HepG2 (cell line): ENCODE measurements around the gene GPBP1. TPM values are rescaled to one million over a fixed set of nuclear protein-coding genes. Genes with fewer than 3 reads are reported as not detected.

Source experiments
- ATAC-seq: fragments of 200-7000 bp; cut with Tn5 transposase; 3 replicates; pipeline ENCODE4 v1.9.1; 2020; ENCODE audit warnings: mild to moderate bottlenecking, moderate library complexity
- BruUV-seq: library from RNA; stranded (reverse); fragments of 400-500 nt; replicated peaks from 2 replicates; lab custom pipeline; 2021; lab: Mats Ljungman, UMichigan
- CTCF ChIA-PET: fragments of 300-600 bp; formaldehyde crosslinking; extraction: SDS; loops from one replicate; lab custom pipeline; 2021; ENCODE audit warnings: low total read pairs, inconsistent platforms, low intra/inter-chr PET ratio; lab: Yijun Ruan, JAX
- POLR2A ChIA-PET: fragments of 350-600 bp; sonication (Branson Sonifier 250); formaldehyde crosslinking; loops from one replicate; lab custom pipeline; 2020; ENCODE audit warnings: antibody characterized with exemption, inconsistent platforms; lab: Yijun Ruan, JAX
- DNase-seq: peaks from one replicate; pipeline ENCODE4 v3.0.0-alpha.2; 2015; ENCODE audit warnings: low spot score
- FAIRE-seq: peaks from 3 replicates; lab custom pipeline; 2011; peaks lifted over from hg19 to GRCh38; lab: Jason Lieb, UNC
- H2AFZ ChIP-seq: one replicate; pipeline ENCODE4 v1.6.1; 2011; ENCODE audit warnings: low read length, inconsistent platforms
- H3K27ac ChIP-seq: fragments of 300-600 bp; 3 replicates; pipeline ENCODE4 v1.8.0; 2011; ENCODE audit warnings: mixed run types, mild to moderate bottlenecking, mixed read lengths, low read length, inconsistent platforms; ENCODE audit not compliant: insufficient read depth; ENCODE audit errors: extremely low read length
- H3K27me3 ChIP-seq, 2 experiments: fragments of 200-600 bp in 1 of 2; 2 replicates in 1 of 2; 3 replicates in 1 of 2; pipeline versions ENCODE4 v1.6.0 to v1.8.0; 2011; ENCODE audit warnings: low read length in 2 of 2, mild to moderate bottlenecking in 2 of 2, moderate library complexity in 2 of 2, inconsistent platforms in 1 of 2; ENCODE audit not compliant: insufficient read depth in 2 of 2, control insufficient read depth in 1 of 2
- H3K36me3 ChIP-seq, 2 experiments: fragments of 200-600 bp in 1 of 2; replicated peaks in 1 of 2; 2 replicates in 1 of 2; 3 replicates in 1 of 2; pipeline versions ENCODE4 v1.5.1 to v1.8.0; 2011; ENCODE audit warnings: low read length in 2 of 2, inconsistent platforms in 1 of 2; ENCODE audit not compliant: insufficient read depth in 2 of 2, control insufficient read depth in 1 of 2
- H3K4me1 ChIP-seq: 2 replicates; pipeline ENCODE4 v1.5.1; 2012; ENCODE audit warnings: low read length, inconsistent platforms; ENCODE audit not compliant: insufficient read depth
- H3K4me2 ChIP-seq: 2 replicates; pipeline ENCODE4 v1.6.0; 2011; ENCODE audit warnings: low read depth, low read length, inconsistent platforms
- H3K4me3 ChIP-seq, 3 experiments: fragments of 200-600 bp in 1 of 3; sonication (generic), shearing (Covaris generic) in 1 of 3; replicated peaks in 1 of 3; 2 replicates each; pipeline ENCODE4 v1.5.1; 2011 to 2016; ENCODE audit warnings: low read length in 3 of 3, inconsistent platforms in 2 of 3, low read depth in 2 of 3, mild to moderate bottlenecking in 2 of 3, control low read depth in 1 of 3, mixed read lengths in 1 of 3; ENCODE audit not compliant: insufficient read depth in 1 of 3
- H3K79me2 ChIP-seq: one replicate; pipeline ENCODE4 v1.6.1; 2011; ENCODE audit warnings: low read length, inconsistent platforms; ENCODE audit not compliant: insufficient read depth
- H3K9ac ChIP-seq: 2 replicates; pipeline ENCODE4 v1.6.0; 2011; ENCODE audit warnings: mild to moderate bottlenecking, low read depth, low read length, inconsistent platforms; ENCODE audit not compliant: insufficient read depth
- H3K9me3 ChIP-seq: 2 replicates; pipeline ENCODE4 v1.5.1; 2012; ENCODE audit warnings: mild to moderate bottlenecking, low read length
- H4K20me1 ChIP-seq: 2 replicates; pipeline ENCODE4 v1.6.0; 2011; ENCODE audit warnings: inconsistent platforms, mild to moderate bottlenecking, low read length, moderate library complexity; ENCODE audit not compliant: insufficient read depth
- CEBPB ChIP-seq: IDR thresholded peaks from 2 replicates; pipeline ENCODE4 v1.6.1; 2011; ENCODE audit warnings: low read depth, low read length, improper control_type of control experiment, borderline replicate concordance
- CHD2 ChIP-seq: IDR thresholded peaks from 2 replicates; pipeline ENCODE4 v1.6.1; 2011; ENCODE audit warnings: low read depth, low read length, improper control_type of control experiment
- MEIS1 ChIP-seq: sonication (generic); formaldehyde crosslinking; IDR thresholded peaks from 2 replicates; pipeline ENCODE4 v1.9.0; 2021; ENCODE audit warnings: mild to moderate bottlenecking, missing genetic modification reagents, moderate library complexity, borderline replicate concordance
- MXI1 ChIP-seq: IDR thresholded peaks from 3 replicates; pipeline ENCODE4 v1.6.1; 2012; ENCODE audit warnings: low read depth, low read length, inconsistent platforms, borderline replicate concordance
- ZNF143 ChIP-seq: sonication (generic); formaldehyde crosslinking; IDR thresholded peaks from 2 replicates; pipeline ENCODE4 v1.4.0; 2020; ENCODE audit warnings: missing genetic modification reagents
- ZNF614 ChIP-seq: IDR thresholded peaks from 2 replicates; pipeline ENCODE4 v1.6.1; 2018; ENCODE audit warnings: missing biosample characterization, missing genetic modification reagents, inconsistent platforms, borderline replicate concordance
- WGBS: methylation state at CpG from one replicate; pipeline ENCODE4 v1.1.6; 2017; ENCODE audit warnings: low lambda C conversion rate; 5-methylcytosine and 5-hydroxymethylcytosine counted together
- in situ Hi-C: cut with HindIII; loops from 2 replicates; pipeline ENCODE4 v1.10.0; 2017; ENCODE audit warnings: low pct_unique_long_range_greater_than_20kb; ENCODE audit not compliant: extremely low pct_ligation_motif_present
- intact Hi-C: fragments of 100-400 bp; cut with micrococcal nuclease; formaldehyde crosslinking; loops from one replicate; pipeline ENCODE4 v1.10.0; 2022; ENCODE audit not compliant: unreplicated experiment
- polyA plus RNA-seq, 8 experiments: library from polyadenylated mRNA; depleted of rRNA in 3 of 8; stranded (reverse) in 7 of 8; unstranded in 1 of 8; fragments of >200 nt; fragmentation: Illumina TruSeq in 4 of 8; extraction: Trizol in 4 of 8; gene quantifications; 2 replicates each; pipeline versions ENCODE4 v1.2.1 to v1.2.3, GENCODE V29; 2011 to 2016; ENCODE audit warnings: low read depth in 4 of 8, missing spikeins in 1 of 8, mixed read lengths in 1 of 8; ENCODE audit not compliant: insufficient read depth in 1 of 8
- total RNA-seq, 5 experiments: library from RNA; depleted of rRNA; stranded (reverse); fragments of >200 nt; fragmentation: Illumina TruSeq; extraction: Trizol; gene quantifications; 2 replicates each; pipeline ENCODE4 v1.2.3, GENCODE V29; 2016; ENCODE audit warnings: low read depth in 1 of 5
- TF ChIP-seq, protein P1 (sequence below): sonication (generic); formaldehyde crosslinking; IDR thresholded peaks from 2 replicates; pipeline ENCODE4 v1.4.0; 2020; ENCODE audit warnings: missing genetic modification reagents
- TF ChIP-seq, protein P2 (sequence below): sonication (generic); formaldehyde crosslinking; IDR thresholded peaks from 2 replicates; pipeline ENCODE4 v1.4.0; 2020; ENCODE audit warnings: missing genetic modification reagents, borderline replicate concordance
- TF ChIP-seq, protein P3 (sequence below): sonication (generic); formaldehyde crosslinking; IDR thresholded peaks from 2 replicates; pipeline ENCODE4 v1.4.0; 2020; ENCODE audit warnings: missing genetic modification reagents, borderline replicate concordance

GPBP1 gene
- total and polyA plus RNA-seq, 2 of the 13 experiments (the other 11 are each of a cell fraction or from before 2014, with no cell fraction given) = 27.1 to 72.2 TPM

DNA sequence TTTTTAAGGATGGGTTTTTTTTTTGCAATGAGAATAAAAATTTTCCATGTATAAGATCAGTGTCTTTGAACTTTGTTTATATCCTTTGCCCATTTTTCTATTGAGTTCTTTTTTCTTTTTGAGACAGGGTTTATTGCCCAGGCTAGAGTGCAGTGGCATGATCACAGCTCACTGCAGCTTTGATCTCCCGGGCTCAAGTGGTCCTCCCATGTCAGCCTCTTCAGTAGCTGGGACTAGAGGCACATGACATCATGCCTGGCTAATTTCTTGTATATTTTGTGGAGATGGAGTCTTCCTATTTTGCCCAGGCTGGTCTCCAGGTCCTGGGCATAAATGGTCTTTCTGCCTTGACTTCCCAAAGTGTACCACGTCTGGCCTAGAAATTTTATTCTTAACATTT is 21.2 kb downstream of the GPBP1 start:
- FAIRE-seq = no peak
- peaks cover 99% of the 10 kb centered on the region for H3K79me2 ChIP-seq
- TF ChIP-seq ZNF614 (CRISPR knock-in tag) = no peak
- TF ChIP-seq, protein P1, sequence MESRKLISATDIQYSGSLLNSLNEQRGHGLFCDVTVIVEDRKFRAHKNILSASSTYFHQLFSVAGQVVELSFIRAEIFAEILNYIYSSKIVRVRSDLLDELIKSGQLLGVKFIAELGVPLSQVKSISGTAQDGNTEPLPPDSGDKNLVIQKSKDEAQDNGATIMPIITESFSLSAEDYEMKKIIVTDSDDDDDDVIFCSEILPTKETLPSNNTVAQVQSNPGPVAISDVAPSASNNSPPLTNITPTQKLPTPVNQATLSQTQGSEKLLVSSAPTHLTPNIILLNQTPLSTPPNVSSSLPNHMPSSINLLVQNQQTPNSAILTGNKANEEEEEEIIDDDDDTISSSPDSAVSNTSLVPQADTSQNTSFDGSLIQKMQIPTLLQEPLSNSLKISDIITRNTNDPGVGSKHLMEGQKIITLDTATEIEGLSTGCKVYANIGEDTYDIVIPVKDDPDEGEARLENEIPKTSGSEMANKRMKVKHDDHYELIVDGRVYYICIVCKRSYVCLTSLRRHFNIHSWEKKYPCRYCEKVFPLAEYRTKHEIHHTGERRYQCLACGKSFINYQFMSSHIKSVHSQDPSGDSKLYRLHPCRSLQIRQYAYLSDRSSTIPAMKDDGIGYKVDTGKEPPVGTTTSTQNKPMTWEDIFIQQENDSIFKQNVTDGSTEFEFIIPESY = no peak
- TF ChIP-seq ZNF143 = no peak
- TF ChIP-seq, protein P2, sequence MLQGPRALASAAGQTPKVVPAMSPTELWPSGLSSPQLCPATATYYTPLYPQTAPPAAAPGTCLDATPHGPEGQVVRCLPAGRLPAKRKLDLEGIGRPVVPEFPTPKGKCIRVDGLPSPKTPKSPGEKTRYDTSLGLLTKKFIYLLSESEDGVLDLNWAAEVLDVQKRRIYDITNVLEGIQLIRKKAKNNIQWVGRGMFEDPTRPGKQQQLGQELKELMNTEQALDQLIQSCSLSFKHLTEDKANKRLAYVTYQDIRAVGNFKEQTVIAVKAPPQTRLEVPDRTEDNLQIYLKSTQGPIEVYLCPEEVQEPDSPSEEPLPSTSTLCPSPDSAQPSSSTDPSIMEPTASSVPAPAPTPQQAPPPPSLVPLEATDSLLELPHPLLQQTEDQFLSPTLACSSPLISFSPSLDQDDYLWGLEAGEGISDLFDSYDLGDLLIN (CRISPR knock-in tag) = no peak
- TF ChIP-seq, protein P3, sequence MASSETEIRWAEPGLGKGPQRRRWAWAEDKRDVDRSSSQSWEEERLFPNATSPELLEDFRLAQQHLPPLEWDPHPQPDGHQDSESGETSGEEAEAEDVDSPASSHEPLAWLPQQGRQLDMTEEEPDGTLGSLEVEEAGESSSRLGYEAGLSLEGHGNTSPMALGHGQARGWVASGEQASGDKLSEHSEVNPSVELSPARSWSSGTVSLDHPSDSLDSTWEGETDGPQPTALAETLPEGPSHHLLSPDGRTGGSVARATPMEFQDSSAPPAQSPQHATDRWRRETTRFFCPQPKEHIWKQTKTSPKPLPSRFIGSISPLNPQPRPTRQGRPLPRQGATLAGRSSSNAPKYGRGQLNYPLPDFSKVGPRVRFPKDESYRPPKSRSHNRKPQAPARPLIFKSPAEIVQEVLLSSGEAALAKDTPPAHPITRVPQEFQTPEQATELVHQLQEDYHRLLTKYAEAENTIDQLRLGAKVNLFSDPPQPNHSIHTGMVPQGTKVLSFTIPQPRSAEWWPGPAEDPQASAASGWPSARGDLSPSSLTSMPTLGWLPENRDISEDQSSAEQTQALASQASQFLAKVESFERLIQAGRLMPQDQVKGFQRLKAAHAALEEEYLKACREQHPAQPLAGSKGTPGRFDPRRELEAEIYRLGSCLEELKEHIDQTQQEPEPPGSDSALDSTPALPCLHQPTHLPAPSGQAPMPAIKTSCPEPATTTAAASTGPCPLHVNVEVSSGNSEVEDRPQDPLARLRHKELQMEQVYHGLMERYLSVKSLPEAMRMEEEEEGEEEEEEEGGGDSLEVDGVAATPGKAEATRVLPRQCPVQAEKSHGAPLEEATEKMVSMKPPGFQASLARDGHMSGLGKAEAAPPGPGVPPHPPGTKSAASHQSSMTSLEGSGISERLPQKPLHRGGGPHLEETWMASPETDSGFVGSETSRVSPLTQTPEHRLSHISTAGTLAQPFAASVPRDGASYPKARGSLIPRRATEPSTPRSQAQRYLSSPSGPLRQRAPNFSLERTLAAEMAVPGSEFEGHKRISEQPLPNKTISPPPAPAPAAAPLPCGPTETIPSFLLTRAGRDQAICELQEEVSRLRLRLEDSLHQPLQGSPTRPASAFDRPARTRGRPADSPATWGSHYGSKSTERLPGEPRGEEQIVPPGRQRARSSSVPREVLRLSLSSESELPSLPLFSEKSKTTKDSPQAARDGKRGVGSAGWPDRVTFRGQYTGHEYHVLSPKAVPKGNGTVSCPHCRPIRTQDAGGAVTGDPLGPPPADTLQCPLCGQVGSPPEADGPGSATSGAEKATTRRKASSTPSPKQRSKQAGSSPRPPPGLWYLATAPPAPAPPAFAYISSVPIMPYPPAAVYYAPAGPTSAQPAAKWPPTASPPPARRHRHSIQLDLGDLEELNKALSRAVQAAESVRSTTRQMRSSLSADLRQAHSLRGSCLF (CRISPR knock-in tag) = no peak
- no peak for TF ChIP-seq MXI1
- no peak for TF ChIP-seq MEIS1 (CRISPR knock-in tag)
- TF ChIP-seq CEBPB = no peak
- no peak for TF ChIP-seq CHD2
- TF ChIP-seq, all 625 proteins: peak for 0
- ATAC-seq (no peak), DNase-seq (no peak)
- POLR2A ChIA-PET = no interaction called here
- H3K4me3 ChIP-seq = no peak overlapping the region
- peaks cover 24% of the 10 kb centered on the region for H3K4me1 ChIP-seq
- intact Hi-C loops = no loop called here
- BruUV-seq = no TSS peak
- H3K9me3 ChIP-seq = no peaks in the 10 kb centered on the region
- WGBS = 94% methylated on average over 2 of the region's 2 CpGs
- CTCF ChIA-PET = no interaction called here
- H3K36me3 ChIP-seq = peaks cover 0 to 15% of the 10 kb centered on the region in 2 experiments; a peak in 3 of 5 replicates
- no peak overlapping the region for H3K4me2 ChIP-seq
- no peak overlapping the region for H3K9ac ChIP-seq
- H3K27ac ChIP-seq = no peak overlapping the region
- in situ Hi-C loops = no loop called here
- H3K27me3 ChIP-seq = no peaks in the 10 kb centered on the region
- H2AFZ ChIP-seq = no peak overlapping the region
- peaks cover 56% of the 10 kb centered on the region for H4K20me1 ChIP-seq
